Inflammatory macrophage treated with lipopolysaccharide for 1 hour (primary cell): ENCODE results near the gene BCAS3.
A peak's percentile ranks its signal among the peaks of the same experiment; 100 is the strongest.

Experiments used
- DNase-seq, 2 donors: peaks; one replicate each; pipeline ENCODE4 v3.0.0-alpha.2; 2020 to 2022

BCAS3 gene

DNA sequence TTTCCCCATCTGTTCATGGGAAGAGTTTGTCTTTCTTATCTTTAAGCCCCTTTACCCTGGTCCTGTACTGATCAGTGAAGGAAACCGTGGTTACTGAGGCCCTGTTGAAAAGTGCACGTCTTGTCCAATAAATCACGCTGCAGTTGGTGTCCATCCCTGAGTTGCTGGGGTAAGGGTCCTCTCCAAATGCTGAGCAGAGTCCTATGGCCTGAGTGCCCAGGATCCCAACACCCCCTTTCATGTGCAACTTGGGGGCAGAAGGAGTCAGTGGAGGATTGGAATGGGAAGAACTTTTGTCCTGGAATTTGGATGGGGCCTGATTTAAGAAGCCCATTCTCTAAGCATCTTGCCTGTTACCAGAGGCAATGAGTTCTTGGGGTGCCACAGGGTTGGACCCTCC, 715.0 kb downstream of the BCAS3 start:
- no peak for DNase-seq

DNA sequence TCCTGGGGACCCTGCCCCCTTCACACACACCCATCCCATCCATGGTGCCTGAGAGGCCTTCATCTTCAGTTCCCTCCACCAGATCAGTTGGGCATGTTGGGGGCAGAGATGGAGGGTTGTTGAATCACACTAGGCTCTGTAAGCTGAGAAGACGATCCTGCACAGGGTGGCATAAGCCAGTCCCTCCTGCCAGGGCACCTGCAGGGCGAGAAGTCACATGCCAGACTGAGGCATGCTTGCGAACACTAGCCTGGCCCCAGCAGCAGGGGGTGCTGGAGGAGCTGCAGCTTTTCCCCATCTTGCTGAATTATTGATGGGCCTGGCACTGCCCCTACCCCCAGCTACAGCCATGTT, 715.9 kb downstream of the BCAS3 start:
- DNase-seq = no peak

DNA sequence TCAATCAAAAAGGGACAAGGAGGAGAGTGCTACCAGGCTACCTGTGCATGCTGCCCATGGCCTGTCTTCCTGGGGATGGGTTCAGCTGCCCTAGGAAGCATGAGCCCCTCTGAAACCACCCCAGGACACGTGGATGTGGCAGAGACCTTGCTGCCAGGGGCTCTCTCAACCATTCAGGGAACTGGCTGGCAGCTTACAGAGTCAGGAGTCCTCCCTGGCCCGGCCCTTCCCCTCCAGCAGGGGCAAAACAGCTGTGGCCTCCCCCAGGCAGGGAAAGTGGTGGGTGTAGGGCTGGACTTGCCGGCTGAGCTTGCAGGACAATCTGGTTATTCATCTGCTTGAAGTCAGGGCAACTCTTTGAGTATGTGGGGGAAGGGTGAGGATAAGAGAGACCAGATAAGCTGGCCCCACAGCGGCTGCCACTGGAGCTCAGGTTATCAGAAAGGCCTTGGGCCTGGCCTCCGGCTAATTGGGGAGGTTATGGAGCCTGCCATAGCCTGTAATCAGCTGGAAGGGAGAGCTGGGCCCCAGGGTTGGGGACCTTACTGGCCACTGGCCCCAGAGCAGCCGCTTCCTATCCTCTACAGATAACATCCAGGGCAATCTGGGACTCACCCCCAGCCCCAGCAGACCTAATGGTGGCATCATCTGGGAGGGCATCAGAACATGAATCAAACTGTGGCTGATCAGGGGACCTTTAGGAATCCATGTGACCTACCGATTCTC, 716.4 kb downstream of the BCAS3 start:
- no peak for DNase-seq

DNA sequence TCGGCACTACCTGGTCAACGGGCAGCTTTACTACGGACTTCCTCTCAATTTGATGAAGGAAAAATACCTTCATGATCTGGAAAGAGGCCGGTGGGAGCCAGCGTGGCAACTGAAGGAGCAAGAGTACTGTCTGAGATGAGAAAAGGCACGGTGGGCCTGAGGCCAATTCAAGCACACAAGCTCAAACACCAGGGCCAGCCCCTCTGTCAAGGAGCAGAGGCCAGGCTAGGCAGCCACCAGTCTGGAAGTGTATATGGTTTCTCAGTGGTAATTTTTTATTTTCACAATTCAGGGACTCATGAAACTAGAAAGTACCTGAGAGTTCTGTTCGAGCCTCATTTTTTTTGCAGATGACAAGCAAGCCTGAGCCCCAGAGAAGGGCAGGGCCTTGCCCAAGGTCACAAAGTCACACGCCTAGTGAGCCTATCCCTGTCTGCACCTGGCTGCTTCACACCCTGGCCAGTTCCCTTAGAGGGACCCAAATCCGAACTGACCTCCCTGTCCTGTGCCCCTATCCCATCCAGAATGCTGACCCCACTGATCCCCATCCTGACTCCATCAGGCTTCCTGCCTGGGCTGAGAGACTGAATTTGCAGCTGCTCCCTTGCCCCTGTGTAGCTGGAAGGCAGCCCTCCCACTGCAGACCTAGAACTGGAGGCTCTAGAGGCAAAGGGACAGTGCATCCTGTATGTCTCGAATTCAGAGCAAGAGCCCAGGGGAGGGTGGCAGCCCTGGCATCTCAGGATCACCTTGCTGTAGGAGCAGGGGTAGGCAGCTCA, 717.2 kb downstream of the BCAS3 start:
- no peak for DNase-seq

DNA sequence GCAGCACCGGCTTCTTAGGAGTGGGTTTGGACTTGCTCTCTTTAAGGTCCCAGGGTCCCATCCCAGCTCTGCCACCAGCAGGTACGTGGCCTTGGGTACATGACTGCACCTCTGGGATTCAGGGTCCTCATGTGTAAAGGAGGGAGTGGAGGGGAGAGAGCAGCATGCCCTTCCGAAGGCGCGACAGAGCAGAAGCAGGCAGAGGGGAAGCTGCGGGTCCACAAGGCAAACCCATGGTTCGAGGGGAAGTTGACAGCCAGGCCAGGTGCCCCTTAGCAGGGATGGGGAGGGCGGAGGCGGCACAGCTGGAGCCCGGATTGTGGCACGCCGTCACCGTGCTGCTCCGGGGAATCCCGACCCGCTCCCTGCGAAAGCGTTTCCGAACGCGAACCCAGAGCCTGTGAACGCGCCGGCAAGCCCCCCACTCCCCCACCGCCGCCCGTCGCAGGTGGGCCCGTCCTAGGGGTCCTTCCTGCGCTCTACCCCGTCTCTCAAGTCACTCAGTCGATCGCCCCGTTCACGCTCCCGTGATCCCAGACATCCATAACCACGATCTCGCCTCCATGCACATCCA, 717.8 kb downstream of the BCAS3 start:
- no peak for DNase-seq

DNA sequence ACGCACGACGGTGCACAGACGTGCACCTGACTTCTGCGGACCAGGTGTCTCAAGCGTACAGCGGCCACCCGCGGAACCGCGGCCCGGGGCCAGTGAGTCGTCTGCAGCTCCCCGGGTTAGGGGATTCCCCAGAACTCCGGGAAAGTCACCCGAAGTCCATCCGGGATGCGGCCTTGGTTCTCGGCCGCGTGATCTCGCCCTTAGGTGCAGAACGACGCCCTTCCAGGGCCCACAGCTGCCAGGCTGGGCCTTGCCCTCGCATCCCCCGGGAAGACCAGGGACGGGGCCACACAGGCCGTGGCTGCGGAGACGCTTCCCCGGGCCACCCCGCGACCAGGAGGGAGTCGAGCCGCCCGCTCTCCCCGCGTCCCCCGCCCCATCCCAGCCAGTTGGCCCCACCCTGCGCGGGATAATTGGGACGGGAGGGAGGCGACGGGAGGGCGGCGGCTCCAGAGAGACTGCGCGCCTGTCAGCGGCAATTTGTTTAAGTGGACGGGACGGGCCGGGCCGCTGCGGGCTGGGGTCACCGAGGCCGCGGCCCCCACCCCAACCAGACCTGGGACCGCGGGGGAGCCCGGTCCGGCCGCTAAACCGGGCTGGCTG, 718.4 kb downstream of the BCAS3 start:
- DNase-seq = no peak

DNA sequence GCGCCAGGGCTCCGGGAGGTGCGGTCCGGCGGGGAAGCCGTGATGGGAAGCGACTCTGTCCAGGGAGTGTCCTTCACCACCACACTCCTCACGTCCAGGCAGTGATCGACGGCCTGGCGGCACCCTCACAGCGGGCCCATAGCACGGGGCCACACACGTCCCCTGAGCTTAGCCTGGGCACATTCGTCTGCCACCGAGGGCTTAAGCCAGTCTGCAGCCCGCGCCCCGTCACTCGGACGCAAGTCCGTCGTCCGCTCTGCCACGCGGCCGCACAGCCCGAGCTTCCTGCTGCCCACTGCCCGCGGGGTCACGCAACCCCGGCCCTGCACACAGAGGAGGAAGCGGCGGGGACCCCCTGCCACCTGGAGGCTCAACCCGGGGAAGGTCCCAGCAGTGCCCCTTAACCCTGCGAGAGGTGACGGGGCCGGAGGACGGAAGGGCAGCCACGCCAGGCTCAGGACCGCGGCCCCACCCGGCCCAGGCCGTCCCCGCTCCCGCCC, 719.0 kb downstream of the BCAS3 start:
- DNase-seq = no peak

DNA sequence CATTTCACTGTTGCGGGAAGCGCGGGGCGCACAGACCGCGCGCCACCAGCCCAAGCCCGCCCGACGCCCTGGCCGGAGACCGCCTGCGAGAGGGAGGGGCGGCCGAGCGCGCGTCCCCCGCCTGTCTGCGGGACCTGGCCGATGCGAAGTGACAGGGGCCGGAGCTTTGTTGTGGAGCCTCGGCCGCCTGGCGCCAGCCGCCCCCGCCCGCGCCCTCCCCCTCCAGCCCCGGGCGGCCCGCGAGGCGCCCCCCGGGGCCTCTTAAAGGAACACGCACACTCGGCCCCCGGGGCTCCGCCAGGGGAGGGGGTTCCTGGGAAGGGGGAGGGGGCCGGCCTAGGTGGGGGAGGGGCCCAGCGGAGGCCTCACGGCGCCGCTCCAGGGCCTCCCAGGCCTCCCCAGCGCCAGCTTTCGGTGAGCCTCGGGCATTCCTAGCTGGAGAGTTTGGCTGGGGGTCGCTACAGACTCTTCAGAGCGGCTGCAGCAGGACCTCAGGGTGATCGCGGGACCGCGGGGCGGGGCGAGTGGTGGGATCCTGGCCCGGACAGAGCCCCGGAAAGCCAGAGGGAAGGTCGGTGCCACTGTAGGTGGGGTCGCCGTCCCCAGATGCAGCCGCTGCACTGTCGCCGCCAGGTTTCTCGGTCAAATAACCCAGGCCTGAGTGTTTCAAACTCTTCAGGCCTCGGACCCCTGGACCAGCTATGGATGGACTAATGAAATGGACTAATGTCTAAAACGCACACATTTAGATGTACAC, 719.6 kb downstream of the BCAS3 start:
- DNase-seq = no peak

DNA sequence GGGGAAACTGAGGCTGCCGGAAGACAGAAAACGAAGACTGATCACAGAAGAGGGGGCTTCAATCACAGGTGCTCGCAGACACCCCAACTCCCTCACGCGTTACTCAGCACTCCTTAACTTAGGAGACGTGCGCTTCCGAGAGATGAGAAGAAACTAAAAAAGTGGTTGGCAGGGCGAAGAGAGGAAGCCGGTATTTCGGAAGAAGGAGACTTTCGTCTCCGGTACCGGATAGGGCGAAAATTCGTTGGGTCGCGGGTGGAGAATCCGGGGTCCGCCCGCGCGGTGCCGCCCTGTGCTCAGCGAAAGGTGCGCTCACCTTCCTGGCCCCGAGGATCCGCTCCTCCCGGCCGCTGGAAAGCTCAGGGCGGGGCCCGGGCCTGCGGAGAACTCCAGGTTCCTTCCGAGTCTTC, 721.1 kb downstream of the BCAS3 start:
- DNase-seq = no peak

DNA sequence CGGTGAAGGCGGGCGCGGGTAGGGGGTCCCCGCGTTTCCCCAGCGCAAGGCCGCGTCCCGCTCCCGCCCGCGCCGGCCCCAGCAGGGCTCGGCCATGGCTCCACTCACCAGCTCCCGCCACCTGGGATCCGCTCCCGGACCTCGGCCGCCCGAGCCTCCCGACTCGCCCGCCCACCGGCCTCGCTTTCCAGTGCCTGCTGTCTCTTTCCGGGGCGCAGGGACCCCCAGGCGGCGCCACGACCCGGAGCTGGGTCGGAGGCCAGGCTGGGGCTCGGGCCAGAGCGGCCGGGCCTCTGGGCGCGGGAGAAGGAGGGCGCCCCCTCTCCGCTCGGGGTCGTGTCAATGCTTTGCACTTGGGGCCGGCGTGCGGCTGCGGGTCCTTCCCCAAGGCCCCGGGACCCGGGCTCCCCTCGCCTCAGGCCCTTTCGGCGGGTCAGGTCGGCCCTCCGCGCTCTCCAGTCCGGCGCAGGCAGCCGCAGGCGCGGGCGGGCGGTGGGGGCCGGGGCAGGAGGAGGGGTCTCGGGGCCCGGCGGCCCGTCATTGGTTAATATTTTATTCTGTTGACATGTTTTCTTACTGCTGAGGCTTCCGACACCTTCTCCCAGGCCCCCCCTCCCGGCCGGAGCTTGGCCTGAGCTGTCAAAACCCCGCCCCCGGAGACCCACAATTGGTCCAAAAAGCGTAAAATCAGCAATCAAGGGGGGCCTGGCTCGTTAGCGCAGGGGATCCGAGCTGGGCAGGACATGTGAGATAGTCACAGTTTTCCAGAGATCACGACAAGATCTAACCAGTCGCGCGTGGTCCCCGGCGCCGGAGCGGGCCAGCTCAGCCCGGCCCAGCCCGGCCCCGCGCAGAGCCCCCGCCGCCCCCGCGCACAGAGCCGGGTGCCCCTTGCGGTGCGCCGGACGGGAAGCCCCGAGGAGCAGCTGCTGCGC, 721.7 kb downstream of the BCAS3 start, which contains the start of gene TBX2:
TSS of gene TBX2 (plus strand) at position 713 of the 935 bp plus-strand sequence. CDS start 334 bp downstream, outside the sequence.
- no peak for DNase-seq

DNA sequence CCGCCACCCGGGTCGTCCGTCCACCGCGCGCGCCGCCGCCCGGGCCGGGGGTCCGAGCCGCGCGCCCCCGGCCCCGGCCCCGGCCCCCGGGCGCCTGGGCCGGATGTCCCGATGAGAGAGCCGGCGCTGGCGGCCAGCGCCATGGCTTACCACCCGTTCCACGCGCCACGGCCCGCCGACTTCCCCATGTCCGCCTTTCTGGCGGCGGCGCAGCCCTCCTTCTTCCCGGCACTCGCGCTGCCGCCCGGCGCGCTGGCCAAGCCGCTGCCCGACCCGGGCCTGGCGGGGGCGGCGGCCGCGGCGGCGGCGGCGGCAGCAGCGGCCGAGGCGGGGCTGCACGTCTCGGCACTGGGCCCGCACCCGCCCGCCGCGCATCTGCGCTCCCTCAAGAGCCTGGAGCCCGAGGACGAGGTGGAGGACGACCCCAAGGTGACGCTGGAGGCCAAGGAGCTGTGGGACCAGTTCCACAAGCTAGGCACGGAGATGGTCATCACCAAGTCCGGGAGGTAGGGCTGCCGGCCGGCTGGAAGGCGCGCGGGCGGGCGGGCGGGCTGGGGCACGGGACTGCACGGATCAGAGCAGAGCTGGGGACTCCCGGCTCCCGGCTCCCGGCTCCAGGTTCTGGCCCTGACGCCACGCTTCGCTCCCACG, 722.5 kb downstream of the BCAS3 start:
- DNase-seq = peak; percentile 20 to 49

DNA sequence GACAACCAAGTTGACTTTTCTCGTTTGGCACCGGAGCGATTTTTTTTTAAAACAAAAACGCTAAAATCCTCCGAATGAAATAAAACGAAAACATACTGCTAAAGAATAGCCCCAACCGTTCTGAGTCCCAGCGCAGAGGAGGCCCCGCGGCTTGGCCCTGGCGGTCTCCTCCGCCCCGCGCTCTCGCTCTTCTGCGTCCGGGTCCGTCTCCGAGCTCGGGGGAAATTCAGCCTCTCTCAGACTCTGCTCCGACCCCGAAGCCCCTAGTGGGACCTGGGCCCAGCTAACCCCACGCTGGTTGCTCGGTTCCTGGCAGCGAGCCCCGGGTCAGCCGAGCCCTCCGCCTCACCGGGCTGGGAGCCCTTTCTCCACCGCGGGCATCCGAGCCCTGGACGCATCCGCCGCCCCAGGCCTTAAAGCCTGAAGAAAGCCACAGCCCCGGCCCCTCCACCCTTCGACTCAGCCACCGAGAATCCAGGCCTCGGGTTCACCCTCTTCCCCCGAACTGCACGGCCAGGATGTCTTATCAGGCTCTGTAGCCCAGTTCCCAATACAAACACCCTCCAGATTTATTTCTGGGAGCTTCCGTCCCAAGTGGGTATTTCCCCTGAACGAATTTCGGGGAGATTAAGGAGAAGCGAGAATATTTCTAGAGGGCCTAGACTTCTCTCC, 723.2 kb downstream of the BCAS3 start:
- no peak for DNase-seq

DNA sequence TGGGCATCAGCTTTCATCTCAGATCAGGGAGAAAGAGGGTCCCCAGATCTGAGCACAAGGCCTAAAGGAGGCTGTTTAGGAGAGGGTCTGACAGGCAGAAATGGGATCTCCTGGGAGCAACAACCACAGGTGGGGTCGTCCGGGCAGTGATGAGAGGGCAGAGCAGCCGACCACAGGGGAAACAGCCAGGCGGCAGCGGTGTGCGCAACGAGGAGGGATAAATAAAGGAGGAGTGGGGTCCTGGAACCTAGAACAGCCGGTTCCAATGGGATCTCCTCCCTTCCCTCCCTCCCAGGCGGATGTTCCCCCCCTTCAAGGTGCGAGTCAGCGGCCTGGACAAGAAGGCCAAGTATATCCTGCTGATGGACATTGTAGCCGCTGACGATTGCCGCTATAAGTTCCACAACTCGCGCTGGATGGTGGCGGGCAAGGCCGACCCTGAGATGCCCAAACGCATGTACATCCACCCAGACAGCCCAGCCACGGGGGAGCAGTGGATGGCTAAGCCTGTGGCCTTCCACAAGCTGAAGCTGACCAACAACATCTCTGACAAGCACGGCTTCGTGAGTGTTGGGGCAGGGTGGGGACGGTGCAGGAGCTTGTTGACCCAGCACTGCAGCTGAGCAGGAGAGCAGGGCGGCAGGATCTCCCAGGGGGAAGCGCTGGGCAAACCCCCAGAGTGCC, 723.9 kb downstream of the BCAS3 start:
- no peak for DNase-seq

DNA sequence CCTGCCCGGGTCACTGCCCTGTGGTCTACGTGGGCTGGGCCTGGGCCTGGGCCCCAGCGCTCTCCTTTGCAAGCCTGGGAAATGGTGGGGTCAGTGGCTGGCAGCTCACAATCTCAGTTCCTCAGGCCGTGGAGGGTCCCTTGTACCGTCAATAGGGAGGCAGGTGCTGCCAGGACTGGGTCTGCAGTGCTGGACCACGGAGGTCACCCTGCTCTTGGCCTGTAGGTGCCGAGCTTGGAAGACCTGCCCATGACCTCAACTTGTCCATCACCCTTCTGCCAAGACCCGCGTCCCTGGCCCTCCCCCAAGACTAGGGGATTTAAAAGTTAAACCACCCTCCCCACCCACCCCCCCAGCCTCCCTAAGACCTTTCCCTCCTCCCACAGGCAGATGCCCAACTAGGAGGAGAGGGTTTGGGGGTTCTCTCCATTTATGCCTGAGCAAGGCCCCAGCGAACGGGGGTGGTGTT, 724.5 kb downstream of the BCAS3 start:
- no peak for DNase-seq

DNA sequence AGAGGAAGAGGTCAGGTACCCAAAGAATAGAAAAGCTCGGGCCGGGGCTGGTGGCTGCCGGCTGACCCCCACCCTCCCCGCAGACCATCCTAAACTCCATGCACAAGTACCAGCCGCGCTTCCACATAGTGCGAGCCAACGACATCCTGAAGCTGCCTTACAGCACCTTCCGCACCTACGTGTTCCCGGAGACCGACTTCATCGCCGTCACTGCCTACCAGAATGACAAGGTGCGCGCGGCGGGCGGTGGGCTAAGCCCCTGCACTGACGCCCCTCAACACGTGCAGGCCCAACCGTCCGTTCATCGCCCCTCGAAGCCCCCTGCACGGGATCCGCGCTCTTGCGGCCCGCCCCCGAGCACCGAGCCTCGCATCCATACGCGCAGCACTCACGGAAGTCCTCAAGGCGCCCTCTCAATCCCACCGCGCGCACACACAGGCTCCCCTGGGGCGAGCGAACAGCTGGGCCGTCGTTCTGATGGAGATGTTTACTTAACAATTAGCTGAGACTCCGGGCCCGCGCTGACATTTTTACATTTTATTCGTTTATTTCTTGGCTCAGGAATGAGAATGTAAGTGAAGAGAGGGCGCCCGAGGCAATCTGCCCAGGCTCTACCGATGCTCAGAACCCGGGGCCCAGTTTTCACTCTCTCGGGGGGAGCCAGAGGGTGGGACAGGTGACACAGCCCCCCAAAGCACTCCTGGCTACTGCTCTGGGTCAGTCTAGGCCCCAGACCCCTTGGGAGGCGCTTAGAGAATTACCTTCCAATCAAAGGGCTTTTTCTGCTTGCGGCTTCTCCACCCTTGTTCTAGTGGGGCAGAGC, 725.5 kb downstream of the BCAS3 start:
- DNase-seq = no peak

DNA sequence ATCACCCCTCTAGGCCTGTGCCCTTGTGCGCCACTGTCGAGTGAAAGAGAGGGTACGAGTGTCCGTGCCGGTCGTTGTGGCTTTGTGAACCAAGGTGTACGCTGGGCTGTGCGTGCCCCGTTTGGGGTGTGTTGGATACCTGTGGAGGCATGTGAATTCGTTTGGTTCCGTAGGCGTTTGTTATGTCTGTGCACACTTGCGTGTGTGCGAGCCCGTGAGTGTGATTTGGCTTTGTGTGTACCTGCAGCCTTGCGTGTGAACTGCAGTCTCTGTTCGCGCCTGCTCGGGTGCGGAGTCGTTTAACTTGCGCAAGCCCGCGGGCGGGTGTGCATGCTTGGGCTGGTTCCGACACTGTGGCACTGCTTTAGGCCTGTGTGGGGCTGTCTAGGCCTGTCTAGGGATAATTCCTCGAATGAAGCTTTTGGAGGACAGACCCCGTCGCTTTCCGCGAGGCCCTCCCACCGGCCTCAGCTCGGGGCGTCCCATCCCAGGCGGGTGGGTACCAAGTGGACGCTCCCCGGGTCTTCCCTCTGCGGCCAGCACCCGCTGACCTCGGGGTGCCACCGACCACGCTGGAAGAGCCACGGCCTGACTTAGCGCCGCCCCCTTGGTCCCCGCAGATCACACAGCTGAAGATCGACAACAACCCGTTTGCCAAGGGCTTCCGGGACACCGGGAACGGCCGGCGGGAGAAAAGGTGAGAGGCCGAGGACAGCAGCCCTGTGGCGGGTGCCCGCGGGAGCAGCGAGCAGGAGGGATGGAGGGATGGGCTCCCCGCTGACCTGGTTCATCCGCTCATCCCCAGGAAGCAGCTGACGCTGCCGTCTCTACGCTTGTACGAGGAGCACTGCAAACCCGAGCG, 726.4 kb downstream of the BCAS3 start:
- no peak for DNase-seq

DNA sequence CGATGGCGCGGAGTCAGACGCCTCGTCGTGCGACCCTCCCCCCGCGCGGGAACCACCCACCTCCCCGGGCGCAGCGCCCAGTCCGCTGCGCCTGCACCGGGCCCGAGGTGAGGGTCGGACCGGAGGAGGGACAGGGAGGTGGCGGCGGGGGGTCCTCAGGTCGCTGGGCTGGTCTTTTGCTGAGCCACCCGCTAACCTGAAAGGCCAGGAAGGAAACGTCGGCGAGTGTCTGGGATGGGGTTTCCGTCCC, 726.9 kb downstream of the BCAS3 start:
- DNase-seq = no peak
